Temporal lobe (tissue), 2 donors: ENCODE data around the gene DPEP3. TPM values are rescaled to one million over a fixed set of nuclear protein-coding genes. Genes with fewer than 3 reads are reported as not detected.

Experiments
- small RNA-seq: library from RNA; depleted of rRNA; stranded (forward); fragments of <200 nt; gene quantifications from one replicate; pipeline ENCODE3, GENCODE V24; 2014; ENCODE audit warnings: low replicate concordance
- total RNA-seq: library from RNA; depleted of rRNA; stranded (reverse); fragments of >200 nt; gene quantifications from one replicate; pipeline ENCODE4 v1.2.3, GENCODE V29; 2014

Gene DPEP3
- total RNA-seq, 1 donor from 2014 or later = 0.25 TPM

Small RNA genes within 50 kb of the gene (small RNA-seq; reads per million reads assigned to genes)
- gene RNU6-359P = not detected

Other genes with a start within 250 kb of the DPEP3 start
- 3.9 TPM for gene RANBP10, start 173.9 kb downstream of the DPEP3 start, total RNA-seq
- 3.0 TPM for gene TSNAXIP1, start 173.6 kb downstream of the DPEP3 start, total RNA-seq
- 16.7 TPM for gene THAP11, start 138.2 kb downstream of the DPEP3 start, total RNA-seq
- 58.8 TPM for gene NUTF2, start 133.6 kb downstream of the DPEP3 start, total RNA-seq
- 23.8 TPM for gene CENPT, start 132.8 kb downstream of the DPEP3 start, total RNA-seq
- 51.9 TPM for gene EDC4, start 107.4 kb downstream of the DPEP3 start, total RNA-seq
- not detected for gene NRN1L, start 95.6 kb downstream of the DPEP3 start, total RNA-seq
- gene PSKH1, start 87.2 kb downstream of the DPEP3 start, total RNA-seq = 5.9 TPM
- 3.4 TPM for gene CTRL, start 48.6 kb downstream of the DPEP3 start, total RNA-seq
- gene PSMB10, start 43.6 kb downstream of the DPEP3 start, total RNA-seq = 11.3 TPM
- 1.2 TPM for gene LCAT, start 36.4 kb downstream of the DPEP3 start, total RNA-seq
- gene SLC12A4, start 11.9 kb downstream of the DPEP3 start, total RNA-seq = 5.4 TPM
- 0.98 TPM for gene DPEP2, start 19.0 kb upstream of the DPEP3 start, total RNA-seq
- gene DPEP2NB, start 35.4 kb upstream of the DPEP3 start, total RNA-seq = not detected
- gene DDX28, start 42.7 kb upstream of the DPEP3 start, total RNA-seq = 6.4 TPM
- 8.4 TPM for gene DUS2, start 42.8 kb upstream of the DPEP3 start, total RNA-seq
- gene NFATC3, start 104.9 kb upstream of the DPEP3 start, total RNA-seq = 15.2 TPM